ENCODE results near the gene KRT9. TPM values are rescaled to one million over a fixed set of nuclear protein-coding genes. Genes with fewer than 3 reads are reported as not detected.

KRT9 gene
- total and polyA plus RNA-seq, 2 donors (not counting 3 experiments of a cell fraction or from before 2014, with no cell fraction given), result not detected

- Histone ChIP-seq H3K4me2 (ENCODE audit: insufficient read depth, low read length) (no peak overlapping the region), H3K36me3 (ENCODE audit: control insufficient read depth in 2 of 2, extremely low read depth in 1 of 2, insufficient read depth in 2 of 2, low read length in 2 of 2) (no peaks in the 10 kb centered on the region), H3K4me3 (replicated peaks in 1 of 3; ENCODE audit: insufficient read depth in 1 of 3, low read depth in 1 of 3, low read length in 3 of 3) (no peak overlapping the region), H3K4me1 (ENCODE audit: control insufficient read depth, extremely low read depth, insufficient read depth, low read length) (no peaks in the 10 kb centered on the region), H3K27ac (ENCODE audit: insufficient read depth, low read depth, low read length) (no peak overlapping the region), H3K9me1 (replicated peaks; ENCODE audit: control insufficient read depth, extremely low read depth, insufficient read depth, low read length) (no peaks in the 10 kb centered on the region), H3K27me3 (ENCODE audit: control insufficient read depth in 2 of 2, insufficient read depth in 2 of 2, low read length in 2 of 2) (no peaks in the 10 kb centered on the region), H2AFZ (ENCODE audit: low read depth, low read length) (no peak overlapping the region), H3K9me3 (replicated peaks; ENCODE audit: control insufficient read depth, insufficient read depth, low read length) (no peaks in the 10 kb centered on the region), H4K20me1 (replicated peaks; ENCODE audit: control insufficient read depth, extremely low read depth, insufficient read depth, low read length) (no peaks in the 10 kb centered on the region), H3K79me2 (ENCODE audit: control insufficient read depth, insufficient read depth, low read length) (no peaks in the 10 kb centered on the region), H3K9ac (replicated peaks; ENCODE audit: extremely low read depth, insufficient read depth, low read length) (no peak overlapping the region)
- no peak for TF ChIP-seq GATA2 (IDR thresholded peaks at IDR 0.05; ENCODE audit: insufficient read depth, insufficient read length, low read depth, low read length)
- TF ChIP-seq EZH2 (IDR thresholded peaks at IDR 0.05; ENCODE audit: borderline replicate concordance, low read depth, low read length, severe bottlenecking), result no peak
- TF ChIP-seq MAX (IDR thresholded peaks at IDR 0.05; ENCODE audit: insufficient read depth, insufficient read length), result no peak
- TF ChIP-seq, protein P1, sequence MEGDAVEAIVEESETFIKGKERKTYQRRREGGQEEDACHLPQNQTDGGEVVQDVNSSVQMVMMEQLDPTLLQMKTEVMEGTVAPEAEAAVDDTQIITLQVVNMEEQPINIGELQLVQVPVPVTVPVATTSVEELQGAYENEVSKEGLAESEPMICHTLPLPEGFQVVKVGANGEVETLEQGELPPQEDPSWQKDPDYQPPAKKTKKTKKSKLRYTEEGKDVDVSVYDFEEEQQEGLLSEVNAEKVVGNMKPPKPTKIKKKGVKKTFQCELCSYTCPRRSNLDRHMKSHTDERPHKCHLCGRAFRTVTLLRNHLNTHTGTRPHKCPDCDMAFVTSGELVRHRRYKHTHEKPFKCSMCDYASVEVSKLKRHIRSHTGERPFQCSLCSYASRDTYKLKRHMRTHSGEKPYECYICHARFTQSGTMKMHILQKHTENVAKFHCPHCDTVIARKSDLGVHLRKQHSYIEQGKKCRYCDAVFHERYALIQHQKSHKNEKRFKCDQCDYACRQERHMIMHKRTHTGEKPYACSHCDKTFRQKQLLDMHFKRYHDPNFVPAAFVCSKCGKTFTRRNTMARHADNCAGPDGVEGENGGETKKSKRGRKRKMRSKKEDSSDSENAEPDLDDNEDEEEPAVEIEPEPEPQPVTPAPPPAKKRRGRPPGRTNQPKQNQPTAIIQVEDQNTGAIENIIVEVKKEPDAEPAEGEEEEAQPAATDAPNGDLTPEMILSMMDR (IDR thresholded peaks at IDR 0.05; ENCODE audit: extremely low read depth in 1 of 2, insufficient read depth in 1 of 2, low read depth in 1 of 2, low read length in 2 of 2), result no peak
- no peak for TF ChIP-seq JUN (IDR thresholded peaks at IDR 0.05; ENCODE audit: borderline replicate concordance, insufficient read depth, insufficient read length, low read depth)
- no peak for TF ChIP-seq FOS (IDR thresholded peaks at IDR 0.05; ENCODE audit: borderline replicate concordance, insufficient read depth, low read length)
- TF ChIP-seq POLR2AphosphoS5 (IDR thresholded peaks at IDR 0.05; ENCODE audit: insufficient read depth, low read depth, low read length), result no peak
- TF ChIP-seq POLR2A (IDR thresholded peaks at IDR 0.05; ENCODE audit: low read depth, low read length), result no peak
- no peak for TF ChIP-seq MYC (IDR thresholded peaks at IDR 0.05; ENCODE audit: low read depth, low read length)
- dilution Hi-C loops (cut with MboI; ENCODE audit: extremely low pct_ligation_motif_present, low sequenced_read_pairs), result no loop called here
- intact Hi-C loops (cut with micrococcal nuclease), result no loop called here
- ChIA-PET POLR2A (no interaction called here), CTCF (interaction anchor here (2.8 to 3.0 kb wide), 2 partner anchors 10 to 14 kb away, joined by 6 to 28 read pairs; no protein-coding TSS in a partner anchor)
- no peak for FAIRE-seq
- no peak for DNase-seq (ENCODE audit: low read depth, low spot score)
- no TSS peak for BruUV-seq (replicated peaks)
Observed at GRCh38 chr17:41539071-41539492, 32.8 kb downstream of the KRT9 start.

All from endothelial cell of umbilical vein (primary cell).